ENCODE results near the gene GUCY1A2.
"Not testable (repeated sequence)": the region's sequence is repeated elsewhere in the genome, so short reads cannot be mapped to it uniquely, and the experiment has no call there.

GUCY1A2 gene

GRCh38 chr11:106815209-106815608, 203.1 kb downstream of the GUCY1A2 start:
- no peak for TF ChIP-seq ZNF274 (IDR thresholded peaks at IDR 0.05; ENCODE audit: low read depth, low read length)
- no peak overlapping the region for H3K4me3 ChIP-seq (ENCODE audit: low read length)

- H3K4me3 ChIP-seq (ENCODE audit: low read length) = no peak overlapping the region
- no peak for TF ChIP-seq ZNF274 (IDR thresholded peaks at IDR 0.05; ENCODE audit: low read depth, low read length)
Observed at GRCh38 chr11:106813806-106814205, 204.5 kb downstream of the GUCY1A2 start.

- H3K4me3 ChIP-seq (ENCODE audit: low read length) = no peak overlapping the region
- no peak for TF ChIP-seq ZNF274 (IDR thresholded peaks at IDR 0.05; ENCODE audit: low read depth, low read length)
Observed at GRCh38 chr11:106794058-106794457, 224.2 kb downstream of the GUCY1A2 start.

GRCh38 chr11:106789406-106789805, 228.9 kb downstream of the GUCY1A2 start:
- no peak for TF ChIP-seq ZNF274 (IDR thresholded peaks at IDR 0.05; ENCODE audit: low read depth, low read length)
- no peak overlapping the region for H3K4me3 ChIP-seq (ENCODE audit: low read length)

- H3K4me3 ChIP-seq (ENCODE audit: low read length) = no peak overlapping the region
- no peak for TF ChIP-seq ZNF274 (IDR thresholded peaks at IDR 0.05; ENCODE audit: low read depth, low read length)
Observed at GRCh38 chr11:106787454-106787853, 230.8 kb downstream of the GUCY1A2 start.

GRCh38 chr11:106785913-106786650, 232.2 kb downstream of the GUCY1A2 start:
- no peak overlapping the region for H3K4me3 ChIP-seq (ENCODE audit: low read length)
- TF ChIP-seq ZNF274 (IDR thresholded peaks at IDR 0.05; ENCODE audit: low read depth, low read length) = no peak

GRCh38 chr11:106777302-106777701, 241.0 kb downstream of the GUCY1A2 start:
- not testable (repeated sequence) for H3K4me3 ChIP-seq (ENCODE audit: low read length)

GRCh38 chr11:106770489-106771085, 247.7 kb downstream of the GUCY1A2 start:
- no peak overlapping the region for H3K4me3 ChIP-seq (ENCODE audit: low read length)
- TF ChIP-seq ZNF274 (IDR thresholded peaks at IDR 0.05; ENCODE audit: low read depth, low read length) = no peak

- no peak for TF ChIP-seq ZNF274 (IDR thresholded peaks at IDR 0.05; ENCODE audit: low read depth, low read length)
- H3K4me3 ChIP-seq (ENCODE audit: low read length) = no peak overlapping the region
Observed at GRCh38 chr11:106765469-106766258, 252.6 kb downstream of the GUCY1A2 start.

GRCh38 chr11:106763501-106763900, 254.8 kb downstream of the GUCY1A2 start:
- TF ChIP-seq ZNF274 (IDR thresholded peaks at IDR 0.05; ENCODE audit: low read depth, low read length) = no peak
- no peak overlapping the region for H3K4me3 ChIP-seq (ENCODE audit: low read length)

- no peak overlapping the region for H3K4me3 ChIP-seq (ENCODE audit: low read length)
- no peak for TF ChIP-seq ZNF274 (IDR thresholded peaks at IDR 0.05; ENCODE audit: low read depth, low read length)
Observed at GRCh38 chr11:106761745-106762144, 256.5 kb downstream of the GUCY1A2 start.

- H3K4me3 ChIP-seq (ENCODE audit: low read length) = no peak overlapping the region
- TF ChIP-seq ZNF274 (IDR thresholded peaks at IDR 0.05; ENCODE audit: low read depth, low read length) = no peak
Observed at GRCh38 chr11:106761240-106761639, 257.0 kb downstream of the GUCY1A2 start.

GRCh38 chr11:106748059-106748458, 270.2 kb downstream of the GUCY1A2 start:
- no peak overlapping the region for H3K4me3 ChIP-seq (ENCODE audit: low read length)
- TF ChIP-seq ZNF274 (IDR thresholded peaks at IDR 0.05; ENCODE audit: low read depth, low read length) = no peak

GRCh38 chr11:106745941-106746340, 272.3 kb downstream of the GUCY1A2 start:
- H3K4me3 ChIP-seq (ENCODE audit: low read length) = no peak overlapping the region
- no peak for TF ChIP-seq ZNF274 (IDR thresholded peaks at IDR 0.05; ENCODE audit: low read depth, low read length)

GRCh38 chr11:106733635-106734034, 284.6 kb downstream of the GUCY1A2 start:
- no peak for TF ChIP-seq ZNF274 (IDR thresholded peaks at IDR 0.05; ENCODE audit: low read depth, low read length)
- no peak overlapping the region for H3K4me3 ChIP-seq (ENCODE audit: low read length)
